HepG2 (cell line): ENCODE data around the gene BSND. TPM values are rescaled to one million over a fixed set of nuclear protein-coding genes. Genes with fewer than 3 reads are reported as not detected.

Source experiments
- BHLHE40 ChIP-seq: IDR thresholded peaks from 2 replicates; pipeline ENCODE4 v1.6.1; 2011; ENCODE audit warnings: low read length, improper control_type of control experiment
- DMAP1 ChIP-seq: IDR thresholded peaks from 2 replicates; pipeline ENCODE4 v1.6.1; 2016
- JARID2 ChIP-seq: sonication (generic); formaldehyde crosslinking; IDR thresholded peaks from 2 replicates; pipeline ENCODE4 v1.8.1; 2023; ENCODE audit warnings: missing genetic modification reagents, inconsistent platforms; ENCODE audit not compliant: insufficient replicate concordance
- MAFK ChIP-seq, 2 experiments: IDR thresholded peaks in 1 of 2; conservative IDR thresholded peaks in 1 of 2; 2 replicates each; pipeline ENCODE4 v1.6.1; 2011; ENCODE audit warnings: improper control_type of control experiment in 2 of 2, low read length in 2 of 2
- MED1 ChIP-seq: sonication (generic); formaldehyde crosslinking; IDR thresholded peaks from 2 replicates; pipeline ENCODE4 v1.4.0; 2020; ENCODE audit warnings: missing genetic modification reagents
- RARG ChIP-seq: sonication (generic); formaldehyde crosslinking; IDR thresholded peaks from 2 replicates; pipeline ENCODE4 v1.4.0; 2020; ENCODE audit warnings: low read depth, mild to moderate bottlenecking, missing genetic modification reagents
- SP1 ChIP-seq, 2 experiments: fragments of 450-650 bp in 1 of 2; sonication (generic) in 1 of 2; formaldehyde crosslinking in 1 of 2; IDR thresholded peaks; 2 replicates each; pipeline versions ENCODE4 v1.4.0 to v1.6.1; 2016 to 2020; ENCODE audit warnings: missing genetic modification reagents in 1 of 2
- TARDBP ChIP-seq: sonication (generic); formaldehyde crosslinking; IDR thresholded peaks from 2 replicates; pipeline ENCODE4 v1.8.0; 2022; ENCODE audit warnings: mild to moderate bottlenecking, missing genetic modification reagents
- ZNF101 ChIP-seq: sonication (generic); formaldehyde crosslinking; IDR thresholded peaks from 2 replicates; pipeline ENCODE4 v1.4.0; 2020; ENCODE audit warnings: mild to moderate bottlenecking, low read depth, missing genetic modification reagents, borderline replicate concordance
- ZNF12 ChIP-seq: sonication (generic); formaldehyde crosslinking; IDR thresholded peaks from 2 replicates; pipeline ENCODE4 v1.5.0; 2020; ENCODE audit warnings: missing genetic modification reagents
- ZNF230 ChIP-seq: sonication (generic); formaldehyde crosslinking; IDR thresholded peaks from 2 replicates; pipeline ENCODE4 v1.4.0; 2020; ENCODE audit warnings: mild to moderate bottlenecking, missing genetic modification reagents
- ZNF484 ChIP-seq: sonication (generic); formaldehyde crosslinking; IDR thresholded peaks from 2 replicates; pipeline ENCODE4 v1.5.1; 2020; ENCODE audit warnings: mild to moderate bottlenecking, low read depth, missing genetic modification reagents, borderline replicate concordance
- ZNF616 ChIP-seq: sonication (generic); formaldehyde crosslinking; IDR thresholded peaks from 2 replicates; pipeline ENCODE4 v1.5.0; 2020; ENCODE audit warnings: low read depth, mild to moderate bottlenecking, missing genetic modification reagents
- ZNF768 ChIP-seq: sonication (generic); formaldehyde crosslinking; IDR thresholded peaks from 2 replicates; pipeline ENCODE4 v1.4.0; 2020; ENCODE audit warnings: missing genetic modification reagents
- ZNF780A ChIP-seq: sonication (generic); formaldehyde crosslinking; IDR thresholded peaks from 2 replicates; pipeline ENCODE4 v1.8.0; 2022; ENCODE audit warnings: mild to moderate bottlenecking, missing genetic modification reagents, moderate library complexity
- ZZZ3 ChIP-seq: sonication (generic); formaldehyde crosslinking; IDR thresholded peaks from 2 replicates; pipeline ENCODE4 v1.4.0; 2020; ENCODE audit warnings: missing genetic modification reagents, mild to moderate bottlenecking, borderline replicate concordance
- polyA plus RNA-seq, 8 experiments: library from polyadenylated mRNA; depleted of rRNA in 3 of 8; stranded (reverse) in 7 of 8; unstranded in 1 of 8; fragments of >200 nt; fragmentation: Illumina TruSeq in 4 of 8; extraction: Trizol in 4 of 8; gene quantifications; 2 replicates each; pipeline versions ENCODE4 v1.2.1 to v1.2.3, GENCODE V29; 2011 to 2016; ENCODE audit warnings: low read depth in 4 of 8, missing spikeins in 1 of 8, mixed read lengths in 1 of 8; ENCODE audit not compliant: insufficient read depth in 1 of 8
- total RNA-seq, 5 experiments: library from RNA; depleted of rRNA; stranded (reverse); fragments of >200 nt; fragmentation: Illumina TruSeq; extraction: Trizol; gene quantifications; 2 replicates each; pipeline ENCODE4 v1.2.3, GENCODE V29; 2016; ENCODE audit warnings: low read depth in 1 of 5
- TF ChIP-seq, protein P1 (sequence below): IDR thresholded peaks from 2 replicates; pipeline ENCODE4 v1.6.1; 2016; ENCODE audit warnings: low read depth
- TF ChIP-seq, protein P2 (sequence below): sonication (generic); formaldehyde crosslinking; IDR thresholded peaks from 2 replicates; pipeline ENCODE4 v1.4.0; 2020; ENCODE audit warnings: missing genetic modification reagents
- TF ChIP-seq, protein P3 (sequence below): sonication (generic); formaldehyde crosslinking; IDR thresholded peaks from 2 replicates; pipeline ENCODE4 v1.8.0; 2022; ENCODE audit warnings: mild to moderate bottlenecking, missing genetic modification reagents
- TF ChIP-seq, protein P4 (sequence below): sonication (generic); formaldehyde crosslinking; IDR thresholded peaks from 2 replicates; pipeline ENCODE4 v1.4.0; 2020; ENCODE audit warnings: missing genetic modification reagents
- TF ChIP-seq, protein P5 (sequence below): sonication (generic); formaldehyde crosslinking; IDR thresholded peaks from 2 replicates; pipeline ENCODE4 v1.5.1; 2020; ENCODE audit warnings: missing genetic modification reagents, mild to moderate bottlenecking, borderline replicate concordance

The BSND gene
- total and polyA plus RNA-seq, 2 of the 13 experiments (the other 11 are each of a cell fraction or from before 2014, with no cell fraction given): not detected

DNA sequence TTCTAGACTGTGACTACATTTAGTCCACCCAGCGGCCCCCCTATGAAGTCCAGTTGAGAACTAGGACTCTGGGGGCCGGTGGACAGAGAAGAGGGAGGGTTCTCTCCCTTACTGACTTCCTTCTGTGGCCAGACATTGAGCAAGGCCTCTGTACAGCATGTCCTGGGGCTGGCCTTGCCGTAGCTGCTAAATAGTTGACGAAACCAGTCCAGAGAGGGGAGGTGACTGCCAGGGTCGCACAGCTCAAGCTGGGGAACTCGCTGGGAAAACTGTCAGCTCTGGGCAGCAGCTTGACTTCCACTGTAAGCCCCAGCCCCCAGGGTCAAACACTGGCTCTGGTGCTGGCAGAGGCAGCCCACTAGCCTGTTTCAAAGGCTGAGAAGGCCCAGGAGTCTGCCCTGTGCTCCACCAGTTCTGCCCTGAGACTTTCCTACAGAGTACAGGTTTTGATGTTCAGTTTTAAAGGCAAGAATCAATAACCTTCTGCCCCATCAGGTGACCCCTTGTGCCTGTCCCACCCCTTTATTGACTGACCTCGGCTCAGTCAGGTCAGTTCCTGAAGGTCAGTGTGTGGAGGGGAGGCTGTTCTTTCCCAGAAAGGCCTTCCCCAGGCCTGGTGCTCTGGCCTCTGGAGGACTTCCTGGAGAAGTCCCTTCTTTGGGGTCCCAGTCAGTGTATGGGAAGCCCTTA lies 54.7 kb downstream of the BSND start (continued):
- TF ChIP-seq TARDBP (CRISPR knock-in tag) (peak; percentile 11; the same call in 1 of the 2 replicates), DMAP1 (CRISPR knock-in tag) (no peak), MED1 (CRISPR knock-in tag) (peak; percentile 51; the same call in 1 of the 2 replicates), RARG (CRISPR knock-in tag) (no peak), ZNF780A (CRISPR knock-in tag) (no peak), ZZZ3 (no peak), MAFK (conservative IDR thresholded peaks at IDR 0.05 in 1 of 2, IDR thresholded peaks at IDR 0.05 in 1 of 2; ENCODE audit: low read length in 2 of 2) (no peak), SP1 (IDR thresholded peaks at IDR 0.05) (no peak), SP1 (CRISPR knock-in tag; IDR thresholded peaks at IDR 0.05) (peak; percentile 75), BHLHE40 (no peak), ZNF768 (CRISPR knock-in tag) (peak; percentile 98), ZNF12 (CRISPR knock-in tag) (no peak), ZNF484 (CRISPR knock-in tag) (no peak), ZNF616 (no peak), ZNF101 (CRISPR knock-in tag) (no peak), ZNF230 (CRISPR knock-in tag) (no peak), JARID2 (CRISPR knock-in tag) (no peak)
- TF ChIP-seq, protein P1, sequence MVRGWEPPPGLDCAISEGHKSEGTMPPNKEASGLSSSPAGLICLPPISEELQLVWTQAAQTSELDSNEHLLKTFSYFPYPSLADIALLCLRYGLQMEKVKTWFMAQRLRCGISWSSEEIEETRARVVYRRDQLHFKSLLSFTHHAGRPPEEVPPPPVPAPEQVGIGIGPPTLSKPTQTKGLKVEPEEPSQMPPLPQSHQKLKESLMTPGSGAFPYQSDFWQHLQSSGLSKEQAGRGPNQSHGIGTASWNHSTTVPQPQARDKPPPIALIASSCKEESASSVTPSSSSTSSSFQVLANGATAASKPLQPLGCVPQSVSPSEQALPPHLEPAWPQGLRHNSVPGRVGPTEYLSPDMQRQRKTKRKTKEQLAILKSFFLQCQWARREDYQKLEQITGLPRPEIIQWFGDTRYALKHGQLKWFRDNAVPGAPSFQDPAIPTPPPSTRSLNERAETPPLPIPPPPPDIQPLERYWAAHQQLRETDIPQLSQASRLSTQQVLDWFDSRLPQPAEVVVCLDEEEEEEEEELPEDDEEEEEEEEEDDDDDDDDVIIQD (CRISPR knock-in tag): no peak
- TF ChIP-seq, protein P2, sequence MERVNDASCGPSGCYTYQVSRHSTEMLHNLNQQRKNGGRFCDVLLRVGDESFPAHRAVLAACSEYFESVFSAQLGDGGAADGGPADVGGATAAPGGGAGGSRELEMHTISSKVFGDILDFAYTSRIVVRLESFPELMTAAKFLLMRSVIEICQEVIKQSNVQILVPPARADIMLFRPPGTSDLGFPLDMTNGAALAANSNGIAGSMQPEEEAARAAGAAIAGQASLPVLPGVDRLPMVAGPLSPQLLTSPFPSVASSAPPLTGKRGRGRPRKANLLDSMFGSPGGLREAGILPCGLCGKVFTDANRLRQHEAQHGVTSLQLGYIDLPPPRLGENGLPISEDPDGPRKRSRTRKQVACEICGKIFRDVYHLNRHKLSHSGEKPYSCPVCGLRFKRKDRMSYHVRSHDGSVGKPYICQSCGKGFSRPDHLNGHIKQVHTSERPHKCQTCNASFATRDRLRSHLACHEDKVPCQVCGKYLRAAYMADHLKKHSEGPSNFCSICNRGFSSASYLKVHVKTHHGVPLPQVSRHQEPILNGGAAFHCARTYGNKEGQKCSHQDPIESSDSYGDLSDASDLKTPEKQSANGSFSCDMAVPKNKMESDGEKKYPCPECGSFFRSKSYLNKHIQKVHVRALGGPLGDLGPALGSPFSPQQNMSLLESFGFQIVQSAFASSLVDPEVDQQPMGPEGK: peak; percentile 53; the same call in 1 of the 2 replicates
- TF ChIP-seq, protein P3, sequence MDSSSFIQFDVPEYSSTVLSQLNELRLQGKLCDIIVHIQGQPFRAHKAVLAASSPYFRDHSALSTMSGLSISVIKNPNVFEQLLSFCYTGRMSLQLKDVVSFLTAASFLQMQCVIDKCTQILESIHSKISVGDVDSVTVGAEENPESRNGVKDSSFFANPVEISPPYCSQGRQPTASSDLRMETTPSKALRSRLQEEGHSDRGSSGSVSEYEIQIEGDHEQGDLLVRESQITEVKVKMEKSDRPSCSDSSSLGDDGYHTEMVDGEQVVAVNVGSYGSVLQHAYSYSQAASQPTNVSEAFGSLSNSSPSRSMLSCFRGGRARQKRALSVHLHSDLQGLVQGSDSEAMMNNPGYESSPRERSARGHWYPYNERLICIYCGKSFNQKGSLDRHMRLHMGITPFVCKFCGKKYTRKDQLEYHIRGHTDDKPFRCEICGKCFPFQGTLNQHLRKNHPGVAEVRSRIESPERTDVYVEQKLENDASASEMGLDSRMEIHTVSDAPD (CRISPR knock-in tag): no peak
- TF ChIP-seq, protein P4, sequence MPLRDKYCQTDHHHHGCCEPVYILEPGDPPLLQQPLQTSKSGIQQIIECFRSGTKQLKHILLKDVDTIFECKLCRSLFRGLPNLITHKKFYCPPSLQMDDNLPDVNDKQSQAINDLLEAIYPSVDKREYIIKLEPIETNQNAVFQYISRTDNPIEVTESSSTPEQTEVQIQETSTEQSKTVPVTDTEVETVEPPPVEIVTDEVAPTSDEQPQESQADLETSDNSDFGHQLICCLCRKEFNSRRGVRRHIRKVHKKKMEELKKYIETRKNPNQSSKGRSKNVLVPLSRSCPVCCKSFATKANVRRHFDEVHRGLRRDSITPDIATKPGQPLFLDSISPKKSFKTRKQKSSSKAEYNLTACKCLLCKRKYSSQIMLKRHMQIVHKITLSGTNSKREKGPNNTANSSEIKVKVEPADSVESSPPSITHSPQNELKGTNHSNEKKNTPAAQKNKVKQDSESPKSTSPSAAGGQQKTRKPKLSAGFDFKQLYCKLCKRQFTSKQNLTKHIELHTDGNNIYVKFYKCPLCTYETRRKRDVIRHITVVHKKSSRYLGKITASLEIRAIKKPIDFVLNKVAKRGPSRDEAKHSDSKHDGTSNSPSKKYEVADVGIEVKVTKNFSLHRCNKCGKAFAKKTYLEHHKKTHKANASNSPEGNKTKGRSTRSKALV: no peak
- TF ChIP-seq, protein P5, sequence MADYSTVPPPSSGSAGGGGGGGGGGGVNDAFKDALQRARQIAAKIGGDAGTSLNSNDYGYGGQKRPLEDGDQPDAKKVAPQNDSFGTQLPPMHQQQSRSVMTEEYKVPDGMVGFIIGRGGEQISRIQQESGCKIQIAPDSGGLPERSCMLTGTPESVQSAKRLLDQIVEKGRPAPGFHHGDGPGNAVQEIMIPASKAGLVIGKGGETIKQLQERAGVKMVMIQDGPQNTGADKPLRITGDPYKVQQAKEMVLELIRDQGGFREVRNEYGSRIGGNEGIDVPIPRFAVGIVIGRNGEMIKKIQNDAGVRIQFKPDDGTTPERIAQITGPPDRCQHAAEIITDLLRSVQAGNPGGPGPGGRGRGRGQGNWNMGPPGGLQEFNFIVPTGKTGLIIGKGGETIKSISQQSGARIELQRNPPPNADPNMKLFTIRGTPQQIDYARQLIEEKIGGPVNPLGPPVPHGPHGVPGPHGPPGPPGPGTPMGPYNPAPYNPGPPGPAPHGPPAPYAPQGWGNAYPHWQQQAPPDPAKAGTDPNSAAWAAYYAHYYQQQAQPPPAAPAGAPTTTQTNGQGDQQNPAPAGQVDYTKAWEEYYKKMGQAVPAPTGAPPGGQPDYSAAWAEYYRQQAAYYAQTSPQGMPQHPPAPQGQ: no peak
